Parathyroid adenoma (tissue), 2 donors: ENCODE measurements around the gene SLC6A9.

ENCODE experiments used
- H2AFZ ChIP-seq: fragments of 300-600 bp; sonication (generic); one replicate; pipeline ENCODE4 v1.7.0; 2017; ENCODE audit warnings: antibody characterized with exemption, mild to moderate bottlenecking
- H3K27ac ChIP-seq: fragments of 300-600 bp; sonication (generic); one replicate; pipeline ENCODE4 v1.7.0; 2017
- H3K27me3 ChIP-seq: fragments of 300-600 bp; sonication (generic); one replicate; pipeline ENCODE4 v1.7.0; 2017; ENCODE audit warnings: low read length; ENCODE audit not compliant: control insufficient read depth, insufficient read depth
- H3K36me3 ChIP-seq: fragments of 300-600 bp; sonication (generic); one replicate; pipeline ENCODE4 v1.7.0; 2017; ENCODE audit warnings: low read length; ENCODE audit not compliant: control insufficient read depth, insufficient read depth
- H3K4me1 ChIP-seq: fragments of 300-600 bp; sonication (generic); one replicate; pipeline ENCODE4 v1.7.0; 2017; ENCODE audit warnings: control low read depth
- H3K4me2 ChIP-seq: fragments of 300-600 bp; sonication (generic); one replicate; pipeline ENCODE4 v1.7.0; 2017; ENCODE audit warnings: low read length
- H3K4me3 ChIP-seq: fragments of 300-600 bp; sonication (generic); one replicate; pipeline ENCODE4 v1.7.0; 2017; ENCODE audit warnings: low read depth, low read length
- H3K79me2 ChIP-seq: fragments of 300-600 bp; sonication (generic); one replicate; pipeline ENCODE4 v1.7.0; 2017; ENCODE audit warnings: control low read depth
- H3K9ac ChIP-seq: fragments of 300-600 bp; sonication (generic); one replicate; pipeline ENCODE4 v1.7.0; 2017; ENCODE audit warnings: mild to moderate bottlenecking
- H3K9me3 ChIP-seq: fragments of 300-600 bp; sonication (generic); one replicate; pipeline ENCODE4 v1.7.0; 2017; ENCODE audit warnings: low read length; ENCODE audit not compliant: control insufficient read depth
- TF ChIP-seq, protein P1 (sequence below): fragments of 300-600 bp; sonication (generic); IDR thresholded peaks from one replicate; pipeline ENCODE4 v1.7.0; 2017; ENCODE audit warnings: antibody characterized with exemption, mild to moderate bottlenecking
- donor health status: primary hyperparathyroidism.

SLC6A9 gene

DNA sequence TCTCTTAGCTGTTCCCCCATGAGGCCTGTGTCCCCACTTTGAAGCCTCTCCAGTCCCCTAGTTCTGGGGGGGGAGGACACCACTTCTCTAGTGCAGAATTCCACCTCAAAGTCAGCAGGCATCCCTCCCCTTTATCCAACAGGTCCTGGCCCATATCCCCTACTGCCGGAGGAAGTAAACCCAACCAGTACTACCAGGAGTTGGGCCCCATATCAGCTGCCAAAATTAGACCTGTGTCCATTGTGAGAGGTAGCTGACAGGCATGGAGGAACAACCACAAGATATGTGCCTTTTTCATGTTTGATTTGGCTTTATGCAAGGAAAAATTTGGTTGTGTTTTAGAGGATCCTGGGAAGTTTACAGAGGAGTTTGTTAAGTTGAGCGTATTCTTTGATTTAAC, 22.1 kb upstream of the SLC6A9 start:
- Histone ChIP-seq H3K27me3 (no peaks in the 10 kb centered on the region), H3K4me1 (no peaks in the 10 kb centered on the region)
- TF ChIP-seq, protein P1, sequence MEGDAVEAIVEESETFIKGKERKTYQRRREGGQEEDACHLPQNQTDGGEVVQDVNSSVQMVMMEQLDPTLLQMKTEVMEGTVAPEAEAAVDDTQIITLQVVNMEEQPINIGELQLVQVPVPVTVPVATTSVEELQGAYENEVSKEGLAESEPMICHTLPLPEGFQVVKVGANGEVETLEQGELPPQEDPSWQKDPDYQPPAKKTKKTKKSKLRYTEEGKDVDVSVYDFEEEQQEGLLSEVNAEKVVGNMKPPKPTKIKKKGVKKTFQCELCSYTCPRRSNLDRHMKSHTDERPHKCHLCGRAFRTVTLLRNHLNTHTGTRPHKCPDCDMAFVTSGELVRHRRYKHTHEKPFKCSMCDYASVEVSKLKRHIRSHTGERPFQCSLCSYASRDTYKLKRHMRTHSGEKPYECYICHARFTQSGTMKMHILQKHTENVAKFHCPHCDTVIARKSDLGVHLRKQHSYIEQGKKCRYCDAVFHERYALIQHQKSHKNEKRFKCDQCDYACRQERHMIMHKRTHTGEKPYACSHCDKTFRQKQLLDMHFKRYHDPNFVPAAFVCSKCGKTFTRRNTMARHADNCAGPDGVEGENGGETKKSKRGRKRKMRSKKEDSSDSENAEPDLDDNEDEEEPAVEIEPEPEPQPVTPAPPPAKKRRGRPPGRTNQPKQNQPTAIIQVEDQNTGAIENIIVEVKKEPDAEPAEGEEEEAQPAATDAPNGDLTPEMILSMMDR, result no peak

DNA sequence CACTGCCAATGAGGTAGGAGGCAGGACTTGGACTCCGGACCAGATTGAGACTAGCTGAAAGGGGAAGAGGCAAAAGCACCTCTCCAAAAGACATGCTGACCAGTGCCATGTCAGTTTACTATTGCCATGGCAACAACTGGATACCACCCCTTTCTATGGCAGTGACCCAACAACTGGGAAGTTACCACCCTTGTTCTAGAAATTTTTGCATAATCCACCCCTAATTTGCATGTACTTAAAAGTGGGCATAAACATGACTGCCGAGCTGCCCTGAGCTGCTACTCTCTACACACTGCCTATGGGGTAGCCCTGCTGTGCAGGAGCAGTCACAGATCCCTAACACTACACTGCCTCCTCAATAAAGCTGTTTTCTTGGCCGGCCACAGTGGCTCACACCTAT, 19.0 kb upstream of the SLC6A9 start:
- no peak overlapping the region for H3K4me3 ChIP-seq
- H3K4me2 ChIP-seq, result no peak overlapping the region
- H3K36me3 ChIP-seq, result no peaks in the 10 kb centered on the region
- no peak overlapping the region for H3K9ac ChIP-seq
- no peak overlapping the region for H3K27ac ChIP-seq
- H2AFZ ChIP-seq, result no peak overlapping the region
- no peaks in the 10 kb centered on the region for H3K79me2 ChIP-seq
- TF ChIP-seq, protein P1, result no peak
- H3K27me3 ChIP-seq, result no peaks in the 10 kb centered on the region
- no peaks in the 10 kb centered on the region for H3K4me1 ChIP-seq
- no peaks in the 10 kb centered on the region for H3K9me3 ChIP-seq

More for the DNA sequence above, 22.1 kb upstream of the SLC6A9 start:
- Histone ChIP-seq H3K9ac (no peak overlapping the region), H3K79me2 (no peaks in the 10 kb centered on the region), H3K4me2 (no peak overlapping the region), H3K9me3 (no peaks in the 10 kb centered on the region), H3K36me3 (no peaks in the 10 kb centered on the region), H3K27ac (no peak overlapping the region), H3K4me3 (no peak overlapping the region), H2AFZ (no peak overlapping the region)

GRCh38 chr1:44049839-44050238, 18.6 kb upstream of the SLC6A9 start:
- Histone ChIP-seq H3K36me3 (no peaks in the 10 kb centered on the region), H3K9me3 (no peaks in the 10 kb centered on the region), H3K27me3 (no peaks in the 10 kb centered on the region), H3K27ac (no peak overlapping the region), H3K4me2 (no peak overlapping the region), H3K4me3 (no peak overlapping the region), H3K79me2 (no peaks in the 10 kb centered on the region), H3K9ac (no peak overlapping the region), H2AFZ (no peak overlapping the region), H3K4me1 (no peaks in the 10 kb centered on the region)
- TF ChIP-seq, protein P1, result no peak

DNA sequence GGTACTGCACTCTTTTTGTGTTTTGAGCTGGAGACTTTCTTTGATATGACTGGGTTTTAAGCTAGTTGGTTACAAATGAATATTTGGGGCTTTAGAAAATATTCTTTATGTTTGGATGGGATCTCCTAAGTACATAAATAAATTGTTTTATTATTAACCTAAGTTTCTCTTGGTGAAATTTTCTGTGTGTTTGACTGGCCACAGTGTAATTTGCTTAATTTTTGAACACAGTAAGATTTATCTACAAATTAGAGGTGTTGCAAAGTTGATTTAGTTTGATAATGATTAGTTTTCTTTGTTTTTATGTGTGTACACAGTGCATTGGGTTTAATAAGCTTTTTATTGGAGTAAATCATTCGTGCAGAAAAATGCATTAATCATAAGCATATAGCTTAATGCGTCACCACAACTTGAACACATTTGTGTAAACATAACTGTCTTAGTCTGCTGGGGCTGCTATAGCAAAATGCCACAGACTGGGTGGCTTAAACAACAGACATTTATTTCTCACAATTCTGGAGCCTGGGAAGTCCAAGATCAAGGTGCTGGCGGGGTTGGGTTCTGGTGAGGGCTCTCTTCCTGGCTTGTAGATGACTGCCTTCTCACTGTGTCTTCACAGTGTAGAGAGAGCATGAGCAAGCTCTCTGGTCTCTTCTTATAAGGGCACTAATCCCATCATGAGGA, 17.4 kb upstream of the SLC6A9 start:
- H2AFZ ChIP-seq, result no peak overlapping the region
- H3K27me3 ChIP-seq, result no peaks in the 10 kb centered on the region
- no peaks in the 10 kb centered on the region for H3K79me2 ChIP-seq
- H3K27ac ChIP-seq, result no peak overlapping the region
- no peaks in the 10 kb centered on the region for H3K4me1 ChIP-seq
- H3K9ac ChIP-seq, result no peak overlapping the region
- no peak overlapping the region for H3K4me3 ChIP-seq
- no peaks in the 10 kb centered on the region for H3K9me3 ChIP-seq
- H3K4me2 ChIP-seq, result no peak overlapping the region
- H3K36me3 ChIP-seq, result no peaks in the 10 kb centered on the region
- TF ChIP-seq, protein P1, result no peak

- no peaks in the 10 kb centered on the region for H3K79me2 ChIP-seq
- TF ChIP-seq, protein P1, result no peak
- no peak overlapping the region for H3K9ac ChIP-seq
- H3K4me1 ChIP-seq, result no peaks in the 10 kb centered on the region
- H2AFZ ChIP-seq, result no peak overlapping the region
- no peaks in the 10 kb centered on the region for H3K9me3 ChIP-seq
- no peaks in the 10 kb centered on the region for H3K27me3 ChIP-seq
- H3K4me3 ChIP-seq, result no peak overlapping the region
- no peak overlapping the region for H3K4me2 ChIP-seq
- H3K27ac ChIP-seq, result no peak overlapping the region
- H3K36me3 ChIP-seq, result no peaks in the 10 kb centered on the region
Measured at GRCh38 chr1:44047131-44047530, 15.9 kb upstream of the SLC6A9 start.
